Measurements from ENCODE around the gene LALBA.

DNA sequence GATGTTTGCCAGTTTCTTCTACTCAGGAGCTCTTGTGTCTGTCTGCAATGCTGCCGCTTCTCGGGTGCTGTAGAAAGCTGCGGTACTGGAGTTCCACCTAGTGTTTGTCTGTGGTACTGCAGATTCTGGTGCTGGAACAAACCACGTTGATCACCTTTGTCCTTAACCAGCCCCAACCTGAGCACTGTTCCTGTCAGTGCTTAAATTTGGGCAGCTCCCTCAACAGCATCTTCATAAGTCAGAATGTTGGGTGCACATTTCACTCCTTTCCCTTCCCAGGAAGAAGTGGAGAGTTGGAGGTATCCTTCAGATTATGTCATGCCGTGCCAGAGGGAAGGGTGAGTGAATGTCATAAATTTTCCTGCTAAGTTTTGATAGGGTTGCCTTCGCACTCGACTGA is 48.7 kb upstream of the LALBA start:
- TF ChIP-seq, protein P1, sequence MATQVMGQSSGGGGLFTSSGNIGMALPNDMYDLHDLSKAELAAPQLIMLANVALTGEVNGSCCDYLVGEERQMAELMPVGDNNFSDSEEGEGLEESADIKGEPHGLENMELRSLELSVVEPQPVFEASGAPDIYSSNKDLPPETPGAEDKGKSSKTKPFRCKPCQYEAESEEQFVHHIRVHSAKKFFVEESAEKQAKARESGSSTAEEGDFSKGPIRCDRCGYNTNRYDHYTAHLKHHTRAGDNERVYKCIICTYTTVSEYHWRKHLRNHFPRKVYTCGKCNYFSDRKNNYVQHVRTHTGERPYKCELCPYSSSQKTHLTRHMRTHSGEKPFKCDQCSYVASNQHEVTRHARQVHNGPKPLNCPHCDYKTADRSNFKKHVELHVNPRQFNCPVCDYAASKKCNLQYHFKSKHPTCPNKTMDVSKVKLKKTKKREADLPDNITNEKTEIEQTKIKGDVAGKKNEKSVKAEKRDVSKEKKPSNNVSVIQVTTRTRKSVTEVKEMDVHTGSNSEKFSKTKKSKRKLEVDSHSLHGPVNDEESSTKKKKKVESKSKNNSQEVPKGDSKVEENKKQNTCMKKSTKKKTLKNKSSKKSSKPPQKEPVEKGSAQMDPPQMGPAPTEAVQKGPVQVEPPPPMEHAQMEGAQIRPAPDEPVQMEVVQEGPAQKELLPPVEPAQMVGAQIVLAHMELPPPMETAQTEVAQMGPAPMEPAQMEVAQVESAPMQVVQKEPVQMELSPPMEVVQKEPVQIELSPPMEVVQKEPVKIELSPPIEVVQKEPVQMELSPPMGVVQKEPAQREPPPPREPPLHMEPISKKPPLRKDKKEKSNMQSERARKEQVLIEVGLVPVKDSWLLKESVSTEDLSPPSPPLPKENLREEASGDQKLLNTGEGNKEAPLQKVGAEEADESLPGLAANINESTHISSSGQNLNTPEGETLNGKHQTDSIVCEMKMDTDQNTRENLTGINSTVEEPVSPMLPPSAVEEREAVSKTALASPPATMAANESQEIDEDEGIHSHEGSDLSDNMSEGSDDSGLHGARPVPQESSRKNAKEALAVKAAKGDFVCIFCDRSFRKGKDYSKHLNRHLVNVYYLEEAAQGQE (IDR thresholded peaks at IDR 0.05; ENCODE audit: insufficient read depth in 1 of 2, low read depth in 2 of 2, low read length in 2 of 2), result no peak
- no peak for TF ChIP-seq POLR2AphosphoS5 (IDR thresholded peaks at IDR 0.05; ENCODE audit: low read depth, low read length)

Measured in PFSK-1 (cell line).